HK-2 (cell line): Measurements from ENCODE around the gene ITGA2B.
A peak's percentile ranks its signal among the peaks of the same experiment; 100 is the strongest.
"Not testable (repeated sequence)": the region's sequence is repeated elsewhere in the genome, so short reads cannot be mapped to it uniquely, and the experiment has no call there.

ENCODE experiments used
- DNase-seq: peaks from one replicate; pipeline ENCODE4 v3.0.0-alpha.2; 2018; ENCODE audit not compliant: unreplicated experiment

The ITGA2B gene

GRCh38 chr17:44351961-44352827 is 37.3 kb downstream of the ITGA2B start:
- DNase-seq, result no peak

- no peak for DNase-seq
These were observed 38.0 kb downstream of the ITGA2B start for GRCh38 chr17:44351464-44351863.

- DNase-seq, result peak; percentile 68
These were observed 38.7 kb downstream of the ITGA2B start for GRCh38 chr17:44350733-44351226.

- no peak for DNase-seq
These were observed 39.8 kb downstream of the ITGA2B start for GRCh38 chr17:44349553-44350070.

- no peak for DNase-seq
These were observed 40.5 kb downstream of the ITGA2B start for GRCh38 chr17:44348988-44349364.

- peak; percentile 54 for DNase-seq
These were observed 41.0 kb downstream of the ITGA2B start for GRCh38 chr17:44348234-44348987.

GRCh38 chr17:44347206-44348055 is 42.0 kb downstream of the ITGA2B start:
- DNase-seq, result not testable (repeated sequence)

GRCh38 chr17:44346064-44346844 is 43.2 kb downstream of the ITGA2B start:
- no peak for DNase-seq

- DNase-seq, result peak; percentile 72
These were observed 43.9 kb downstream of the ITGA2B start for GRCh38 chr17:44345454-44346026.

GRCh38 chr17:44344939-44345453 is 44.5 kb downstream of the ITGA2B start, which contains the start of gene GRN:
Gene GRN (plus strand): TSS chr17:44345302. CDS start chr17:44349165, 3,863 bp downstream.
- peak; percentile 96 for DNase-seq

- DNase-seq, result no peak
These were observed 45.8 kb downstream of the ITGA2B start for GRCh38 chr17:44343510-44344209.

GRCh38 chr17:44340553-44340952 is 48.9 kb downstream of the ITGA2B start:
- DNase-seq, result not testable (repeated sequence)

- DNase-seq, result peak; percentile 64
These were observed 50.7 kb downstream of the ITGA2B start for GRCh38 chr17:44338702-44339101.

GRCh38 chr17:44335968-44336367 is 53.5 kb downstream of the ITGA2B start:
- no peak for DNase-seq

- DNase-seq, result no peak
These were observed 53.9 kb downstream of the ITGA2B start for GRCh38 chr17:44335564-44335963.

- no peak for DNase-seq
These were observed 54.7 kb downstream of the ITGA2B start for GRCh38 chr17:44334727-44335126.

- DNase-seq, result no peak
These were observed 55.1 kb downstream of the ITGA2B start for GRCh38 chr17:44334315-44334714.

- no peak for DNase-seq
These were observed 56.1 kb downstream of the ITGA2B start for GRCh38 chr17:44333371-44333770.

GRCh38 chr17:44331249-44331760 is 58.1 kb downstream of the ITGA2B start:
- peak; percentile 70 for DNase-seq
